ENCODE measurements around the gene CHAF1B.
A peak's percentile ranks its signal among the peaks of the same experiment; 100 is the strongest.
"Not testable (repeated sequence)": the region's sequence is repeated elsewhere in the genome, so short reads cannot be mapped to it uniquely, and the experiment has no call there.

CHAF1B gene

GRCh38 chr21:36388835-36389234 lies 3.6 kb downstream of the CHAF1B start:
- DNase-seq (ENCODE audit: low spot score) = no peak

- DNase-seq (ENCODE audit: low spot score) = not testable (repeated sequence)
Observed at GRCh38 chr21:36391649-36392048, 6.5 kb downstream of the CHAF1B start.

GRCh38 chr21:36395353-36396111 lies 10.3 kb downstream of the CHAF1B start:
- DNase-seq (ENCODE audit: low spot score) = no peak

GRCh38 chr21:36396325-36396724 lies 11.1 kb downstream of the CHAF1B start:
- no peak for DNase-seq (ENCODE audit: low spot score)

GRCh38 chr21:36396971-36397370 lies 11.8 kb downstream of the CHAF1B start:
- DNase-seq (ENCODE audit: low spot score) = no peak

- DNase-seq (ENCODE audit: low spot score) = no peak
Observed at GRCh38 chr21:36397606-36398005, 12.4 kb downstream of the CHAF1B start.

- DNase-seq (ENCODE audit: low spot score) = not testable (repeated sequence)
Observed at GRCh38 chr21:36399736-36400135, 14.5 kb downstream of the CHAF1B start.

- DNase-seq (ENCODE audit: low spot score) = no peak
Observed at GRCh38 chr21:36400719-36401118, 15.5 kb downstream of the CHAF1B start.

- DNase-seq (ENCODE audit: low spot score) = no peak
Observed at GRCh38 chr21:36402339-36402738, 17.1 kb downstream of the CHAF1B start.

- DNase-seq (ENCODE audit: low spot score) = no peak
Observed at GRCh38 chr21:36403713-36404112, 18.5 kb downstream of the CHAF1B start.

- DNase-seq (ENCODE audit: low spot score) = no peak
Observed at GRCh38 chr21:36408568-36408967, 23.4 kb downstream of the CHAF1B start.

GRCh38 chr21:36411301-36411700 lies 26.1 kb downstream of the CHAF1B start:
- no peak for DNase-seq (ENCODE audit: low spot score)

GRCh38 chr21:36412916-36413315 lies 27.7 kb downstream of the CHAF1B start:
- DNase-seq (ENCODE audit: low spot score) = no peak

GRCh38 chr21:36415375-36415774 lies 30.2 kb downstream of the CHAF1B start:
- DNase-seq (ENCODE audit: low spot score) = no peak

- DNase-seq (ENCODE audit: low spot score) = no peak
Observed at GRCh38 chr21:36419241-36419640, 34.0 kb downstream of the CHAF1B start.

- DNase-seq (ENCODE audit: low spot score) = peak; percentile 57
Observed at GRCh38 chr21:36419996-36420395, 34.8 kb downstream of the CHAF1B start.

GRCh38 chr21:36420571-36421339 lies 35.6 kb downstream of the CHAF1B start:
- DNase-seq (ENCODE audit: low spot score) = no peak

- DNase-seq (ENCODE audit: low spot score) = no peak
Observed at GRCh38 chr21:36422279-36423098, 37.3 kb downstream of the CHAF1B start.

GRCh38 chr21:36423771-36424433 lies 38.7 kb downstream of the CHAF1B start:
- no peak for DNase-seq (ENCODE audit: low spot score)

- DNase-seq (ENCODE audit: low spot score) = no peak
Observed at GRCh38 chr21:36424592-36424991, 39.4 kb downstream of the CHAF1B start.

- no peak for DNase-seq (ENCODE audit: low spot score)
Observed at GRCh38 chr21:36425286-36425685, 40.1 kb downstream of the CHAF1B start.

- DNase-seq (ENCODE audit: low spot score) = no peak
Observed at GRCh38 chr21:36427502-36427901, 42.3 kb downstream of the CHAF1B start.

Data from putamen (tissue), 1 donor.